Epithelial cell of proximal tubule (primary cell): Measurements from ENCODE around the gene RANBP3L. TPM values are rescaled to one million over a fixed set of nuclear protein-coding genes. Genes with fewer than 3 reads are reported as not detected.

Experiments
- DNase-seq: peaks from one replicate; pipeline ENCODE4 v3.0.0-alpha.2; 2011; ENCODE audit warnings: low read depth
- H3K4me3 ChIP-seq: 2 replicates; pipeline ENCODE4 v1.5.1; 2011; ENCODE audit warnings: low read depth, mild to moderate bottlenecking, low read length
- CTCF ChIP-seq: conservative IDR thresholded peaks from 2 replicates; pipeline ENCODE4 v1.5.1; 2012; ENCODE audit warnings: low read depth, mild to moderate bottlenecking, low read length
- total RNA-seq: library from RNA; depleted of rRNA; stranded (reverse); fragments of >200 nt; gene quantifications from 2 replicates; pipeline ENCODE4 v1.2.3, GENCODE V29; 2015

RANBP3L gene
- total RNA-seq, 1 donor from 2014 or later = not detected

- H3K4me3 ChIP-seq = no peak overlapping the region
- no peak for TF ChIP-seq CTCF
- DNase-seq = no peak
Observed at GRCh38 chr5:36279054-36279698, 22.5 kb downstream of the RANBP3L start.

GRCh38 chr5:36277521-36278176 is 24.1 kb downstream of the RANBP3L start:
- H3K4me3 ChIP-seq = no peak overlapping the region
- no peak for TF ChIP-seq CTCF
- no peak for DNase-seq

GRCh38 chr5:36276864-36277263 is 24.8 kb downstream of the RANBP3L start:
- H3K4me3 ChIP-seq = no peak overlapping the region
- no peak for TF ChIP-seq CTCF
- DNase-seq = no peak

- no peak for TF ChIP-seq CTCF
- no peak for DNase-seq
Observed at GRCh38 chr5:36273809-36274526, 27.7 kb downstream of the RANBP3L start.

GRCh38 chr5:36272136-36272690 is 29.5 kb downstream of the RANBP3L start:
- no peak for DNase-seq
- TF ChIP-seq CTCF = no peak
- H3K4me3 ChIP-seq = no peak overlapping the region

More at GRCh38 chr5:36273809-36274526, 27.7 kb downstream of the RANBP3L start:
- no peak overlapping the region for H3K4me3 ChIP-seq

GRCh38 chr5:36270876-36271575 is 30.7 kb downstream of the RANBP3L start:
- no peak for TF ChIP-seq CTCF
- H3K4me3 ChIP-seq = no peak overlapping the region
- no peak for DNase-seq
